GM13976 (cell line): Measurements from ENCODE around the gene YAP1.

Experiments used
- DNase-seq: peaks from one replicate; pipeline ENCODE4 v3.0.0; 2012; ENCODE audit warnings: low spot score
- in situ Hi-C: fragments of 300-500 bp; cut with MboI; formaldehyde crosslinking; loops from one replicate; pipeline ENCODE4 v1.12.0; 2022; ENCODE audit warnings: low sequenced_read_pairs, mixed read lengths, inconsistent platforms; ENCODE audit not compliant: unreplicated experiment
- TF ChIP-seq, protein P1 (sequence below): IDR thresholded peaks from 2 replicates; pipeline ENCODE4 v1.5.1; 2012; ENCODE audit warnings: borderline replicate concordance, mild to moderate bottlenecking; ENCODE audit not compliant: insufficient read depth; ENCODE audit errors: extremely low read depth, missing control alignments, control extremely low read depth

The YAP1 gene

DNA sequence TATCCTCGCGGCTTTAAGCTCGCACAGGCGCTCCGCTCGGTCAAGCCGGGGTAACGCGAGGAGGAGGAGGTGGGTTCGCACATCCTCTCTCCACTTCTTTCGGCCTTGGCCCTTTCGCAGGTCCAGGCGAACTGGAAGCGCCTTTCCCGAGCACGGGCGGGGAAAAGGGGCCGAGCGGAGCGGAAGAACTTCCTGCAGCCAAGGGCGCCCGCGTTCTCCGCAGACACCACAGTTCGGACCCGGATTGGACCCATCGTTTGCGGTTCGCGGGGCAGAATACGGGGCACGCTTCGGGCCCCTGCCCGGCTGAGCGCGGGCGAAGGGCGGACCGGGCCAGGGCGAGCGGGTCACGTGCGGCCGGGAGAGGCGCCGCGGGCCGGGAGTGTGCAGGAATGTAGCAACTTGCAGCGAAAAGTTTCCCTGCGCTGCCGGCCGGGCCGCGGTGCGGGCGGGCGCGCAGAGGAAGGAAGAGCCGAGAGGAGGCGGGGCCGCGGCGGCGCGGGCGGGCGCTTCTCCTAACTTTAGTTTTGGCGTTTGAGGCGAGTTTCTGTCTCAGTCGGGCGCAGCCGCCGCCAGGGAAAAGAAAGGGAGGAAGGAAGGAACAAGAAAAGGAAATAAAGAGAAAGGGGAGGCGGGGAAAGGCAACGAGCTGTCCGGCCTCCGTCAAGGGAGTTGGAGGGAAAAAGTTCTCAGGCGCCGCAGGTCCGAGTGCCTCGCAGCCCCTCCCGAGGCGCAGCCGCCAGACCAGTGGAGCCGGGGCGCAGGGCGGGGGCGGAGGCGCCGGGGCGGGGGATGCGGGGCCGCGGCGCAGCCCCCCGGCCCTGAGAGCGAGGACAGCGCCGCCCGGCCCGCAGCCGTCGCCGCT is at the start of gene YAP1:
Gene YAP1, plus strand, starts transcription at position 552 of the 865 bp plus-strand sequence. CDS start 402 bp downstream, outside the sequence.
- DNase-seq = peak; percentile 78
- in situ Hi-C loops = no loop called here

GRCh38 chr11:102061276-102061675 is 49.0 kb upstream of the YAP1 start:
- in situ Hi-C loops = no loop called here
- TF ChIP-seq, protein P1, sequence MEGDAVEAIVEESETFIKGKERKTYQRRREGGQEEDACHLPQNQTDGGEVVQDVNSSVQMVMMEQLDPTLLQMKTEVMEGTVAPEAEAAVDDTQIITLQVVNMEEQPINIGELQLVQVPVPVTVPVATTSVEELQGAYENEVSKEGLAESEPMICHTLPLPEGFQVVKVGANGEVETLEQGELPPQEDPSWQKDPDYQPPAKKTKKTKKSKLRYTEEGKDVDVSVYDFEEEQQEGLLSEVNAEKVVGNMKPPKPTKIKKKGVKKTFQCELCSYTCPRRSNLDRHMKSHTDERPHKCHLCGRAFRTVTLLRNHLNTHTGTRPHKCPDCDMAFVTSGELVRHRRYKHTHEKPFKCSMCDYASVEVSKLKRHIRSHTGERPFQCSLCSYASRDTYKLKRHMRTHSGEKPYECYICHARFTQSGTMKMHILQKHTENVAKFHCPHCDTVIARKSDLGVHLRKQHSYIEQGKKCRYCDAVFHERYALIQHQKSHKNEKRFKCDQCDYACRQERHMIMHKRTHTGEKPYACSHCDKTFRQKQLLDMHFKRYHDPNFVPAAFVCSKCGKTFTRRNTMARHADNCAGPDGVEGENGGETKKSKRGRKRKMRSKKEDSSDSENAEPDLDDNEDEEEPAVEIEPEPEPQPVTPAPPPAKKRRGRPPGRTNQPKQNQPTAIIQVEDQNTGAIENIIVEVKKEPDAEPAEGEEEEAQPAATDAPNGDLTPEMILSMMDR = no peak
- DNase-seq = no peak

More for the DNA sequence above, at the start of gene YAP1:
- TF ChIP-seq, protein P1 = no peak

GRCh38 chr11:102062106-102062505 is 48.1 kb upstream of the YAP1 start:
- no peak for DNase-seq
- in situ Hi-C loops = no loop called here

DNA sequence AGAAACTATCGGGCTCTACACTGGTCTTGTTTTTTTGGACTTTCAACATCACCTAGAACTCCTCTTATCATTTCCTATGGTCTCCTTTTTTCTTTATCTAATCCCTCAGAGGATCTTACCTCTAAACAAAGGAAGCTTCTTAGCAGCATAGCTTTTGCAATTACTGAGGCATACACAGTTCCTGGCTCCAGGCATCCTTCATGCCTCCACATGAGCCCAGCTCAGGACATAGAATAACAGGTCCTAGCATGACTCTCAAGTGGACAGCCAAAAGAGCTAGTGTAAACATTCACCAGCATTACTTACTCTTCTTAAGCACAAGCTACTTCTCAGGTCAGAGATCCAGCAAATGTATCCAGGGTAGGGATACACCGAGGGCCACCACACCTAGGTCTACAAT is 45.9 kb upstream of the YAP1 start:
- TF ChIP-seq, protein P1 = no peak
- no peak for DNase-seq
- in situ Hi-C loops = no loop called here

More at GRCh38 chr11:102062106-102062505, 48.1 kb upstream of the YAP1 start:
- TF ChIP-seq, protein P1 = no peak

- in situ Hi-C loops = no loop called here
- TF ChIP-seq, protein P1 = no peak
- no peak for DNase-seq
Measured at GRCh38 chr11:102070766-102071165, 39.5 kb upstream of the YAP1 start.

- in situ Hi-C loops = no loop called here
- TF ChIP-seq, protein P1 = no peak
- DNase-seq = no peak
Measured at GRCh38 chr11:102071497-102072472, 38.5 kb upstream of the YAP1 start.
